Panc1 (cell line): ENCODE data around the gene ACO1. TPM values are rescaled to one million over a fixed set of nuclear protein-coding genes. Genes with fewer than 3 reads are reported as not detected.

Source experiments
- ATAC-seq: fragments of 200-7000 bp; cut with Tn5 transposase; 2 replicates; pipeline ENCODE4 v1.9.1; 2020; ENCODE audit warnings: mild to moderate bottlenecking, moderate library complexity
- BruUV-seq: library from RNA; stranded (reverse); fragments of 400-500 nt; replicated peaks from 2 replicates; lab custom pipeline; 2021; lab: Mats Ljungman, UMichigan
- CTCF ChIA-PET: fragments of 300-600 bp; sonication (Branson Sonifier 250); formaldehyde crosslinking; loops from one replicate; lab custom pipeline; 2022; ENCODE audit warnings: antibody characterized with exemption; lab: Charles Lee
- POLR2A ChIA-PET: fragments of 300-600 bp; sonication (Branson Sonifier 250); formaldehyde crosslinking; loops from one replicate; lab custom pipeline; 2022; ENCODE audit warnings: antibody characterized with exemption; lab: Charles Lee
- DNase-seq: peaks from one replicate; pipeline ENCODE4 v3.0.0-alpha.2; 2010; ENCODE audit warnings: low read depth, low spot score
- H3K27ac ChIP-seq: 2 replicates; pipeline ENCODE4 v1.5.1; 2011; ENCODE audit warnings: mild to moderate bottlenecking, low read length, inconsistent platforms
- H3K27me3 ChIP-seq: fragments of 200-500 bp; sonication (Bioruptor generic); 2 replicates; pipeline ENCODE4 v1.6.0; 2014; ENCODE audit warnings: low read length, inconsistent platforms; ENCODE audit not compliant: control insufficient read depth, insufficient read depth
- H3K36me3 ChIP-seq: fragments of 200-500 bp; sonication (Bioruptor generic); 2 replicates; pipeline ENCODE4 v1.5.1; 2014; ENCODE audit warnings: inconsistent platforms, mild to moderate bottlenecking, low read length, moderate library complexity; ENCODE audit not compliant: control insufficient read depth, insufficient read depth
- H3K4me1 ChIP-seq: 2 replicates; pipeline ENCODE4 v1.5.1; 2011; ENCODE audit warnings: inconsistent platforms, mild to moderate bottlenecking, low read length, moderate library complexity; ENCODE audit not compliant: control insufficient read depth, insufficient read depth
- H3K4me3 ChIP-seq, 2 experiments: 2 replicates each; pipeline ENCODE4 v1.5.1; 2011 to 2012; ENCODE audit warnings: low read depth in 2 of 2, low read length in 2 of 2, mild to moderate bottlenecking in 2 of 2, inconsistent platforms in 1 of 2, moderate library complexity in 1 of 2
- H3K9me3 ChIP-seq: fragments of 200-500 bp; sonication (Bioruptor generic); 2 replicates; pipeline ENCODE4 v1.5.1; 2014; ENCODE audit warnings: low read depth, mild to moderate bottlenecking, inconsistent platforms, low read length, moderate library complexity; ENCODE audit not compliant: control insufficient read depth, insufficient read depth
- CTCF ChIP-seq: fragments of 450-650 bp; IDR thresholded peaks from 2 replicates; pipeline ENCODE4 v1.5.1; 2017; ENCODE audit warnings: mild to moderate bottlenecking
- POLR2AphosphoS5 ChIP-seq: IDR thresholded peaks from 2 replicates; pipeline ENCODE4 v1.6.1; 2012; ENCODE audit warnings: mild to moderate bottlenecking, low read depth, low read length, moderate library complexity
- REST ChIP-seq, 2 experiments: IDR thresholded peaks; 2 replicates each; pipeline ENCODE4 v1.6.1; 2011 to 2012; ENCODE audit warnings: low read depth in 2 of 2, control low read depth in 1 of 2, low read length in 1 of 2, mild to moderate bottlenecking in 1 of 2, moderate library complexity in 1 of 2; ENCODE audit not compliant: insufficient read depth in 1 of 2
- SIN3A ChIP-seq: IDR thresholded peaks from 2 replicates; pipeline ENCODE4 v1.6.1; 2012; ENCODE audit warnings: low read depth, mild to moderate bottlenecking, low read length, moderate library complexity, borderline replicate concordance; ENCODE audit not compliant: insufficient read depth
- TCF7L2 ChIP-seq: IDR thresholded peaks from 2 replicates; pipeline ENCODE4 v1.6.1; 2011; ENCODE audit warnings: mild to moderate bottlenecking, low read depth, low read length, inconsistent platforms
- in situ Hi-C: cut with HindIII; loops from 2 replicates; pipeline ENCODE4 v1.10.0; 2016; ENCODE audit warnings: low sequenced_read_pairs, low pct_unique_long_range_greater_than_20kb
- intact Hi-C: fragments of 100-400 bp; cut with micrococcal nuclease; formaldehyde crosslinking; loops from one replicate; pipeline ENCODE4 v1.10.0; 2022; ENCODE audit not compliant: unreplicated experiment
- total RNA-seq: library from RNA; stranded (reverse); gene quantifications from one replicate; pipeline ENCODE4 v1.2.1, GENCODE V29; 2021; ENCODE audit not compliant: unreplicated experiment

Gene ACO1
- total RNA-seq, 1 experiment from 2014 or later: 49.3 TPM

DNA sequence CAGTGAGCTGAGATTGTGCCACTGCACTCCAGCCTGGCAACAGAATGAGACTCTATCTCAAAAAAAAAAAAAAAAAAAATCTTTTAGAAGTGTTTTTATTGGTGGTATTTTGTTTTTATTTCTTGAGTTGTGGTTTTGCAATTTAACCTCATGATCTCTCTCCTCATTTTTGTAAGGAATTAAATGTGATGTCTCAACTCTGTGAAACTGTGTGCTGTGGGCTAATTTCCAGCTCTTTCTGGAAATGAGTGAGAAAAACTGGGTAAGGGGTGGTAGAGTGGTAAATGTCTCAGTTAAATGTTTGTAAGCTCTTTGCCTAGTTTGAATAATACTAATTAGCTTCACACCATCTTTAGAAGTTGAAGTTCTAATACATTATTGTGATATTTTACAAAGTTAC, 29.0 kb downstream of the ACO1 start:
- ChIA-PET POLR2A (interaction anchor here (0.5 kb wide), 1 partner anchor 46 kb away, joined by 3 read pairs; no protein-coding TSS in a partner anchor), CTCF (interaction anchor here (1.2 kb wide), 1 partner anchor 35 kb away, joined by 4 read pairs; no protein-coding TSS in a partner anchor)
- TF ChIP-seq SIN3A (no peak), POLR2AphosphoS5 (no peak), CTCF (no peak), TCF7L2 (no peak), REST (IDR thresholded peaks at IDR 0.05; ENCODE audit: insufficient read depth in 1 of 2, low read depth in 2 of 2, low read length in 1 of 2) (no peak)
- no TSS peak for BruUV-seq
- DNase-seq: no peak
- Histone ChIP-seq H3K4me1 (no peaks in the 10 kb centered on the region), H3K36me3 (0 out of 2 replicates have a peak, but pooled peaks cover 3% of the 10 kb centered on the region), H3K4me3 (no peak overlapping the region), H3K27ac (no peak overlapping the region), H3K9me3 (no peaks in the 10 kb centered on the region), H3K27me3 (no peaks in the 10 kb centered on the region)
- no peak for ATAC-seq
- intact Hi-C loops: no loop called here
- in situ Hi-C loops: no loop called here

DNA sequence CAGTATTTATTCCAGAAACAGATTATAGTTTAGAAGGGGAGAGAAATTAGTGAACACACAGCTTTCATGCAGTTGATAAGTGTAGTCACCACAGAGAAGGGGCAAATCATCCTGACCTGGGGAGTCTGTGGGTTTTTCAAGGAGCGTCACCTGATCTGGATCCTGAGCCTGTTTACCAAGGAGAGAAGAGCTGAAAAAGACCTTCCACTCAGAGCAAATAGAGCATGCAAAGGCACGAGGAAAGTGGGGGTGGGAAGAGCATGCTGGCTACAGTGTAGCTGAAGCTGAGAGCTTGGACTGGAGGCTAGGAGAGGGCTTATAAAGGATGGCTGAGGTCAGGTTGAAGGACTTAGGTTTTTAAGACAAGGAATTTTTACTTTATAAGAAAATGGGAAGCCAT, 30.4 kb downstream of the ACO1 start:
- Histone ChIP-seq H3K27me3 (no peaks in the 10 kb centered on the region), H3K36me3 (no peaks in the 10 kb centered on the region), H3K4me1 (no peaks in the 10 kb centered on the region), H3K27ac (no peak overlapping the region), H3K9me3 (no peaks in the 10 kb centered on the region), H3K4me3 (no peak overlapping the region)
- POLR2A ChIA-PET: no interaction called here
- in situ Hi-C loops: no loop called here
- TF ChIP-seq CTCF (no peak), REST (IDR thresholded peaks at IDR 0.05; ENCODE audit: insufficient read depth in 1 of 2, low read depth in 2 of 2, low read length in 1 of 2) (no peak), TCF7L2 (no peak), SIN3A (no peak), POLR2AphosphoS5 (no peak)
- DNase-seq (no peak), ATAC-seq (no peak)
- intact Hi-C loops: no loop called here
- CTCF ChIA-PET: no interaction called here
- BruUV-seq: no TSS peak
